ENCODE data around the gene BEGAIN. TPM values are rescaled to one million over a fixed set of nuclear protein-coding genes. Genes with fewer than 3 reads are reported as not detected.
A peak's percentile ranks its signal among the peaks of the same experiment; 100 is the strongest.

Gene BEGAIN
- total RNA-seq, 1 experiment from 2014 or later, result 1.5 TPM

GRCh38 chr14:100567877-100568163, 19.4 kb downstream of the BEGAIN start:
- no peak for DNase-seq (ENCODE audit: low spot score)

GRCh38 chr14:100567009-100567876, 20.0 kb downstream of the BEGAIN start:
- no peak for DNase-seq (ENCODE audit: low spot score)

- no peak for DNase-seq (ENCODE audit: low spot score)
Observed at GRCh38 chr14:100566586-100566985, 20.6 kb downstream of the BEGAIN start.

- no peak for DNase-seq (ENCODE audit: low spot score)
Observed at GRCh38 chr14:100566119-100566518, 21.1 kb downstream of the BEGAIN start.

GRCh38 chr14:100565650-100566049, 21.6 kb downstream of the BEGAIN start:
- DNase-seq (ENCODE audit: low spot score), result no peak

- DNase-seq (ENCODE audit: low spot score), result no peak
Observed at GRCh38 chr14:100564512-100564911, 22.7 kb downstream of the BEGAIN start.

- DNase-seq (ENCODE audit: low spot score), result no peak
Observed at GRCh38 chr14:100562751-100563150, 24.5 kb downstream of the BEGAIN start.

- no peak for DNase-seq (ENCODE audit: low spot score)
Observed at GRCh38 chr14:100561005-100561404, 26.2 kb downstream of the BEGAIN start.

GRCh38 chr14:100560471-100560870, 26.7 kb downstream of the BEGAIN start:
- DNase-seq (ENCODE audit: low spot score), result no peak

- no peak for DNase-seq (ENCODE audit: low spot score)
Observed at GRCh38 chr14:100559455-100559854, 27.8 kb downstream of the BEGAIN start.

GRCh38 chr14:100558966-100559365, 28.3 kb downstream of the BEGAIN start:
- DNase-seq (ENCODE audit: low spot score), result no peak

- DNase-seq (ENCODE audit: low spot score), result no peak
Observed at GRCh38 chr14:100558226-100558625, 29.0 kb downstream of the BEGAIN start.

- peak; percentile 47 for DNase-seq (ENCODE audit: low spot score)
Observed at GRCh38 chr14:100557658-100558057, 29.6 kb downstream of the BEGAIN start.

GRCh38 chr14:100556936-100557505, 30.2 kb downstream of the BEGAIN start:
- no peak for DNase-seq (ENCODE audit: low spot score)

- no peak for DNase-seq (ENCODE audit: low spot score)
Observed at GRCh38 chr14:100556140-100556475, 31.1 kb downstream of the BEGAIN start.

GRCh38 chr14:100555436-100556139, 31.6 kb downstream of the BEGAIN start:
- DNase-seq (ENCODE audit: low spot score), result no peak

- no peak for DNase-seq (ENCODE audit: low spot score)
Observed at GRCh38 chr14:100554696-100555320, 32.4 kb downstream of the BEGAIN start.

GRCh38 chr14:100554082-100554677, 33.0 kb downstream of the BEGAIN start:
- no peak for DNase-seq (ENCODE audit: low spot score)

GRCh38 chr14:100553471-100553870, 33.7 kb downstream of the BEGAIN start:
- DNase-seq (ENCODE audit: low spot score), result no peak

- DNase-seq (ENCODE audit: low spot score), result no peak
Observed at GRCh38 chr14:100552524-100553125, 34.6 kb downstream of the BEGAIN start.

GRCh38 chr14:100551056-100551455, 36.2 kb downstream of the BEGAIN start:
- DNase-seq (ENCODE audit: low spot score), result no peak

All from A172 (cell line).